H1 (cell line): Measurements from ENCODE around the gene GRB7. TPM values are rescaled to one million over a fixed set of nuclear protein-coding genes. Genes with fewer than 3 reads are reported as not detected.

ENCODE experiments used
- CTCF ChIA-PET: fragments of 300-600 bp; sonication (Branson Sonifier 250); formaldehyde crosslinking; loops from one replicate; lab custom pipeline; 2021; ENCODE audit not compliant: partially characterized antibody; lab: Charles Lee
- POLR2A ChIA-PET: fragments of 300-600 bp; sonication (Branson Sonifier 250); formaldehyde crosslinking; loops from one replicate; lab custom pipeline; 2021; ENCODE audit warnings: inconsistent platforms; ENCODE audit not compliant: partially characterized antibody; lab: Charles Lee
- DNase-seq, 2 experiments: peaks; one replicate each; pipeline versions ENCODE4 v3.0.0 to v3.0.0-alpha.2; 2010 to 2022; ENCODE audit warnings: low spot score in 2 of 2, low read depth in 1 of 2, mixed read lengths in 1 of 2
- FAIRE-seq: peaks from 2 replicates; lab custom pipeline; 2011; peaks lifted over from hg19 to GRCh38; lab: Jason Lieb, UNC
- H2AFZ ChIP-seq: 2 replicates; pipeline ENCODE4 v1.8.1; 2012; ENCODE audit warnings: low read length, inconsistent platforms
- H2AK5ac ChIP-seq: 2 replicates; pipeline ENCODE4 v1.6.1; 2013; ENCODE audit warnings: low read depth, low read length
- H2BK120ac ChIP-seq: replicated peaks from 2 replicates; pipeline ENCODE3; 2013; ENCODE audit warnings: low read depth, low read length, inconsistent platforms
- H2BK12ac ChIP-seq: 2 replicates; pipeline ENCODE4 v1.6.1; 2013; ENCODE audit warnings: low read depth, low read length
- H2BK15ac ChIP-seq: 2 replicates; pipeline ENCODE4 v1.6.1; 2013; ENCODE audit warnings: low read length
- H2BK20ac ChIP-seq: 2 replicates; pipeline ENCODE4 v1.6.1; 2013; ENCODE audit warnings: low read length
- H2BK5ac ChIP-seq: 2 replicates; pipeline ENCODE4 v1.6.1; 2013; ENCODE audit warnings: low read depth, low read length
- H3K14ac ChIP-seq: 2 replicates; pipeline ENCODE4 v1.6.1; 2013; ENCODE audit warnings: inconsistent platforms; ENCODE audit not compliant: insufficient read length
- H3K18ac ChIP-seq: 2 replicates; pipeline ENCODE4 v1.6.1; 2013; ENCODE audit warnings: low read length; ENCODE audit errors: extremely low read depth
- H3K23ac ChIP-seq: 2 replicates; pipeline ENCODE4 v1.6.1; 2013; ENCODE audit warnings: inconsistent platforms; ENCODE audit not compliant: insufficient read length
- H3K23me2 ChIP-seq: 2 replicates; pipeline ENCODE4 v1.6.1; 2013; ENCODE audit warnings: low read depth, low read length
- H3K27ac ChIP-seq: 2 replicates; pipeline ENCODE4 v1.6.1; 2011; ENCODE audit warnings: low read depth, low read length, inconsistent platforms
- H3K27me3 ChIP-seq, 4 experiments: replicated peaks in 1 of 4; 1 replicate in 1 of 4; 2 replicates in 3 of 4; pipeline versions ENCODE4 v1.6.1 to v1.8.1; 2011 to 2013; ENCODE audit warnings: low read length in 3 of 4, mild to moderate bottlenecking in 3 of 4, inconsistent platforms in 2 of 4, mixed read lengths in 2 of 4, moderate library complexity in 1 of 4; ENCODE audit not compliant: control insufficient read depth in 3 of 4, insufficient read depth in 3 of 4; ENCODE audit errors: extremely low read depth in 1 of 4
- H3K36me3 ChIP-seq, 4 experiments: 2 replicates each; pipeline versions ENCODE4 v1.6.1 to v1.8.1; 2011 to 2013; ENCODE audit warnings: mild to moderate bottlenecking in 4 of 4, low read length in 3 of 4, moderate library complexity in 2 of 4, control low read depth in 1 of 4, inconsistent platforms in 1 of 4; ENCODE audit not compliant: insufficient read depth in 4 of 4, control insufficient read depth in 2 of 4
- H3K4ac ChIP-seq: replicated peaks from 2 replicates; pipeline ENCODE3; 2013; ENCODE audit warnings: low read length, low read depth, mixed read lengths, inconsistent platforms; ENCODE audit not compliant: insufficient read length
- H3K4me1 ChIP-seq, 4 experiments: replicated peaks in 1 of 4; 1 replicate in 1 of 4; 2 replicates in 3 of 4; pipeline versions ENCODE4 v1.6.1 to v1.8.1; 2011 to 2013; ENCODE audit warnings: low read length in 3 of 4, inconsistent platforms in 2 of 4, mixed read lengths in 1 of 4; ENCODE audit not compliant: insufficient read depth in 4 of 4, control insufficient read depth in 3 of 4
- H3K4me2 ChIP-seq, 2 experiments: 2 replicates each; pipeline versions ENCODE4 v1.6.1 to v1.8.1; 2011 to 2013; ENCODE audit warnings: low read depth in 2 of 2, low read length in 2 of 2, control low read depth in 1 of 2, inconsistent platforms in 1 of 2, mild to moderate bottlenecking in 1 of 2; ENCODE audit not compliant: insufficient read depth in 1 of 2
- H3K4me3 ChIP-seq, 4 experiments: fragments of 200-600, 300-600 bp in 1 of 4; sonication (generic), shearing (Covaris generic), sonication (Bioruptor Twin) in 1 of 4; 2 replicates each; pipeline versions ENCODE4 v1.5.1 to v1.8.1; 2011 to 2016; ENCODE audit warnings: low read length in 4 of 4, low read depth in 3 of 4, control low read depth in 2 of 4, inconsistent platforms in 2 of 4, mild to moderate bottlenecking in 2 of 4, mixed read lengths in 1 of 4, moderate library complexity in 1 of 4; ENCODE audit not compliant: insufficient read depth in 2 of 4; ENCODE audit errors: extremely low read depth in 1 of 4
- H3K56ac ChIP-seq: replicated peaks from 2 replicates; pipeline ENCODE3; 2013; ENCODE audit warnings: low read depth, mild to moderate bottlenecking, mixed read lengths, low read length, inconsistent platforms; ENCODE audit not compliant: insufficient read length
- H3K79me1 ChIP-seq: 2 replicates; pipeline ENCODE4 v1.6.1; 2013; ENCODE audit warnings: low read depth, low read length, control low read depth
- H3K79me2 ChIP-seq, 2 experiments: 2 replicates each; pipeline versions ENCODE4 v1.6.1 to v1.8.1; 2012 to 2013; ENCODE audit warnings: low read length in 2 of 2, mild to moderate bottlenecking in 2 of 2, inconsistent platforms in 1 of 2; ENCODE audit not compliant: insufficient read depth in 2 of 2, control insufficient read depth in 1 of 2
- H3K9ac ChIP-seq, 4 experiments: replicated peaks in 1 of 4; 1 replicate in 1 of 4; 2 replicates in 3 of 4; pipeline versions ENCODE4 v1.6.1 to v1.8.1; 2011 to 2013; ENCODE audit warnings: low read depth in 3 of 4, low read length in 3 of 4, control low read depth in 2 of 4, mild to moderate bottlenecking in 2 of 4, moderate library complexity in 2 of 4, inconsistent platforms in 1 of 4; ENCODE audit errors: extremely low read depth in 1 of 4
- H3K9me3 ChIP-seq, 2 experiments: 2 replicates each; pipeline versions ENCODE4 v1.6.1 to v1.8.1; 2012 to 2013; ENCODE audit warnings: mild to moderate bottlenecking in 2 of 2, moderate library complexity in 2 of 2, control low read depth in 1 of 2, inconsistent platforms in 1 of 2, low read depth in 1 of 2, low read length in 1 of 2, mixed read lengths in 1 of 2; ENCODE audit not compliant: insufficient read depth in 2 of 2
- H4K20me1 ChIP-seq, 2 experiments: replicated peaks in 1 of 2; 2 replicates each; pipeline versions ENCODE3 to v1.8.1; 2011 to 2013; ENCODE audit warnings: inconsistent platforms in 2 of 2, low read length in 2 of 2, mild to moderate bottlenecking in 1 of 2; ENCODE audit not compliant: insufficient read depth in 2 of 2, control insufficient read depth in 1 of 2
- H4K5ac ChIP-seq: 2 replicates; pipeline ENCODE4 v1.6.1; 2013; ENCODE audit warnings: low read length, low read depth, mixed read lengths, inconsistent platforms; ENCODE audit not compliant: insufficient read length
- H4K8ac ChIP-seq: 2 replicates; pipeline ENCODE4 v1.8.0; 2013; ENCODE audit warnings: mild to moderate bottlenecking, moderate library complexity, low read length, inconsistent platforms; ENCODE audit not compliant: insufficient read depth; ENCODE audit errors: extremely low read depth
- H4K91ac ChIP-seq: replicated peaks from 2 replicates; pipeline ENCODE3; 2013; ENCODE audit warnings: low read length, mixed read lengths, inconsistent platforms; ENCODE audit not compliant: insufficient read length
- ASH2L ChIP-seq: fragments of 200-600, 300-600 bp; sonication (generic); IDR thresholded peaks from one replicate; pipeline ENCODE4 v1.7.1; 2017; ENCODE audit warnings: low read length
- ATF2 ChIP-seq: IDR thresholded peaks from 2 replicates; pipeline ENCODE4 v1.6.1; 2012; ENCODE audit warnings: low read length, inconsistent platforms
- EZH2 ChIP-seq: fragments of 200-600 bp; sonication (generic); IDR thresholded peaks from 2 replicates; pipeline ENCODE4 v1.7.1; 2012; ENCODE audit warnings: low read depth, mild to moderate bottlenecking, moderate library complexity, low read length, inconsistent platforms; ENCODE audit not compliant: severe bottlenecking
- GTF2F1 ChIP-seq: IDR thresholded peaks from 2 replicates; pipeline ENCODE4 v1.6.1; 2012; ENCODE audit warnings: low read depth, low read length, improper control_type of control experiment, borderline replicate concordance
- NRF1 ChIP-seq: IDR thresholded peaks from 2 replicates; pipeline ENCODE4 v1.6.1; 2011; ENCODE audit warnings: mild to moderate bottlenecking, low read depth, low read length, improper control_type of control experiment
- POLR2A ChIP-seq, 2 experiments: IDR thresholded peaks; 1 replicate in 1 of 2; 2 replicates in 1 of 2; pipeline ENCODE4 v1.6.1; 2011; ENCODE audit warnings: low read depth in 2 of 2, low read length in 2 of 2, mild to moderate bottlenecking in 2 of 2; ENCODE audit errors: control extremely low read depth in 1 of 2
- POLR2AphosphoS5 ChIP-seq: IDR thresholded peaks from 2 replicates; pipeline ENCODE4 v1.6.1; 2011; ENCODE audit warnings: low read depth, low read length
- RAD21 ChIP-seq, 2 experiments: IDR thresholded peaks in 1 of 2; conservative IDR thresholded peaks in 1 of 2; 2 replicates each; pipeline ENCODE4 v1.6.1; 2011; ENCODE audit warnings: low read depth in 2 of 2, low read length in 2 of 2, improper control_type of control experiment in 1 of 2, inconsistent platforms in 1 of 2, mild to moderate bottlenecking in 1 of 2, moderate library complexity in 1 of 2
- SP4 ChIP-seq: IDR thresholded peaks from 2 replicates; pipeline ENCODE4 v1.6.1; 2012; ENCODE audit warnings: low read length, inconsistent platforms
- TEAD4 ChIP-seq: IDR thresholded peaks from 2 replicates; pipeline ENCODE4 v1.6.1; 2012; ENCODE audit warnings: low read depth, low read length, inconsistent platforms, mixed read lengths
- WGBS, 2 experiments: shearing (Covaris generic) in 1 of 2; methylation state at CpG; one replicate each; pipeline versions ENCODE4 v1.1.6 to v1.1.7; 2013 to 2015; ENCODE audit warnings: low lambda C conversion rate in 2 of 2, mixed read lengths in 2 of 2, inconsistent platforms in 1 of 2, low coverage in 1 of 2, missing lambda C conversion rate in 1 of 2; ENCODE audit not compliant: insufficient replicate concordance in 2 of 2, insufficient coverage in 1 of 2, insufficient read length in 1 of 2; ENCODE audit errors: extremely low coverage in 1 of 2, missing lambda C conversion rate in 1 of 2; 5-methylcytosine and 5-hydroxymethylcytosine counted together
- polyA plus RNA-seq, 7 experiments: library from polyadenylated mRNA; depleted of rRNA in 3 of 7; stranded (reverse) in 5 of 7; unstranded in 2 of 7; fragments of >200 nt in 5 of 7; fragments of 200-250 nt in 2 of 7; gene quantifications; 1 replicate in 5 of 7; 2 replicates in 1 of 7; 4 replicates in 1 of 7; pipeline versions ENCODE4 v1.2.1 to v1.2.3, GENCODE V29; 2011 to 2013; ENCODE audit warnings: missing spikeins in 2 of 7, mixed read lengths in 2 of 7
- total RNA-seq: library from RNA; stranded (reverse); fragmentation: NEBNext Ultra II Directional; extraction: Animal tissue kit (Norgen Biotek cat#: 25700); gene quantifications from 2 replicates; pipeline ENCODE4 v1.2.1, GENCODE V29; 2021

The GRB7 gene
- total and polyA plus RNA-seq, 2 of the 8 experiments (the other 6 are each of a cell fraction or from before 2014, with no cell fraction given) = 32.2 to 41.5 TPM

- H3K23me2 ChIP-seq = peaks cover 23% of the 10 kb centered on the region
- H2BK5ac ChIP-seq = peak overlapping the region; percentile 99
- H3K4me2 ChIP-seq = peak overlapping the region; percentile 83 to 96
- H3K4me1 ChIP-seq = peaks cover 5 to 31% (median 23%) of the 10 kb centered on the region in 4 experiments
- DNase-seq (peak; percentile 79 to 92), FAIRE-seq (no peak)
- H4K5ac ChIP-seq = peak overlapping the region; percentile 79
- POLR2A ChIA-PET = interaction anchor here (0.5 to 2.3 kb wide), 6 partner anchors 11 to 109 kb away, joined by 3 to 43 read pairs (median 10); partner anchors contain the start of genes MIEN1 and PGAP3
- H3K36me3 ChIP-seq = peaks cover 4 to 28% (median 24%) of the 10 kb centered on the region in 4 experiments; a peak in 6 of 8 replicates
- H4K8ac ChIP-seq = peak overlapping the region; percentile 88
- peaks cover 0 to 16% of the 10 kb centered on the region in 2 experiments; a peak in 2 of 4 replicates for H3K79me2 ChIP-seq
- 20% methylated on average over 12 of the region's 16 CpGs; no CpG with 5 or more reads in 1 of the 2 experiments for WGBS, 2 experiments
- H2BK20ac ChIP-seq = peak overlapping the region; percentile 93
- no peak overlapping the region for H3K23ac ChIP-seq
- H2BK15ac ChIP-seq = peak overlapping the region; percentile 81
- H3K79me1 ChIP-seq = peaks cover 9% of the 10 kb centered on the region
- no peak overlapping the region for H3K14ac ChIP-seq
- H3K27ac ChIP-seq = peak overlapping the region; percentile 89
- CTCF ChIA-PET = interaction anchor here (0.7 to 2.3 kb wide), 2 partner anchors 10 to 273 kb away, joined by 3 to 23 read pairs; partner anchors contain the start of gene MIEN1
- H3K4me3 ChIP-seq = peak overlapping the region; percentile 44 to 86 (median 69)
- no peaks in the 10 kb centered on the region for H3K9me3 ChIP-seq
- H2AK5ac ChIP-seq = peak overlapping the region; percentile 80; the same call in 1 of the 2 replicates
- peak overlapping the region; percentile 98 for H4K91ac ChIP-seq
- H3K9ac ChIP-seq = peak overlapping the region in 3 of 4 experiments; percentile 45 to 58 (median 50); a peak in 6 of 7 replicates
- H3K56ac ChIP-seq = peak overlapping the region; percentile 59
- H2BK12ac ChIP-seq = peak overlapping the region; percentile 98
- H3K27me3 ChIP-seq = no peaks in the 10 kb centered on the region
- H3K18ac ChIP-seq = peak overlapping the region; percentile 89
- no peaks in the 10 kb centered on the region for H4K20me1 ChIP-seq
- peak overlapping the region; percentile 97 for H3K4ac ChIP-seq
- no peak overlapping the region for H2AFZ ChIP-seq
- peak overlapping the region; percentile 95 for H2BK120ac ChIP-seq
- TF ChIP-seq EZH2 = no peak
- TF ChIP-seq ATF2 = peak; percentile 73
- TF ChIP-seq NRF1 = no peak
- TF ChIP-seq SP4 = no peak
- TF ChIP-seq POLR2A (IDR thresholded peaks at IDR 0.05; ENCODE audit: control extremely low read depth in 1 of 2, low read depth in 2 of 2, low read length in 2 of 2) = peak in 1 of 2 experiments; percentile 69; a peak in 1 of 3 replicates
- TF ChIP-seq TEAD4 = no peak
- TF ChIP-seq RAD21 (IDR thresholded peaks at IDR 0.05 in 1 of 2, conservative IDR thresholded peaks at IDR 0.05 in 1 of 2; ENCODE audit: low read depth in 2 of 2, low read length in 2 of 2) = no peak; a peak in 1 of 4 replicates
- TF ChIP-seq POLR2AphosphoS5 = peak; percentile 77
- peak; percentile 53 for TF ChIP-seq ASH2L
- peak; percentile 50; the same call in 1 of the 2 replicates for TF ChIP-seq GTF2F1
Measured at GRCh38 chr17:39740357-39741111, 2.8 kb downstream of the GRB7 start.
